ENCODE measurements around the gene TST. TPM values are rescaled to one million over a fixed set of nuclear protein-coding genes. Genes with fewer than 3 reads are reported as not detected.

TST gene
- total RNA-seq, 4 donors from 2014 or later = 47.9 to 114 (median 62.5) TPM

- H3K4me3 ChIP-seq (ENCODE audit: low read depth, poor library complexity, severe bottlenecking) = no peak overlapping the region
- TF ChIP-seq, protein P1, sequence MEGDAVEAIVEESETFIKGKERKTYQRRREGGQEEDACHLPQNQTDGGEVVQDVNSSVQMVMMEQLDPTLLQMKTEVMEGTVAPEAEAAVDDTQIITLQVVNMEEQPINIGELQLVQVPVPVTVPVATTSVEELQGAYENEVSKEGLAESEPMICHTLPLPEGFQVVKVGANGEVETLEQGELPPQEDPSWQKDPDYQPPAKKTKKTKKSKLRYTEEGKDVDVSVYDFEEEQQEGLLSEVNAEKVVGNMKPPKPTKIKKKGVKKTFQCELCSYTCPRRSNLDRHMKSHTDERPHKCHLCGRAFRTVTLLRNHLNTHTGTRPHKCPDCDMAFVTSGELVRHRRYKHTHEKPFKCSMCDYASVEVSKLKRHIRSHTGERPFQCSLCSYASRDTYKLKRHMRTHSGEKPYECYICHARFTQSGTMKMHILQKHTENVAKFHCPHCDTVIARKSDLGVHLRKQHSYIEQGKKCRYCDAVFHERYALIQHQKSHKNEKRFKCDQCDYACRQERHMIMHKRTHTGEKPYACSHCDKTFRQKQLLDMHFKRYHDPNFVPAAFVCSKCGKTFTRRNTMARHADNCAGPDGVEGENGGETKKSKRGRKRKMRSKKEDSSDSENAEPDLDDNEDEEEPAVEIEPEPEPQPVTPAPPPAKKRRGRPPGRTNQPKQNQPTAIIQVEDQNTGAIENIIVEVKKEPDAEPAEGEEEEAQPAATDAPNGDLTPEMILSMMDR (IDR thresholded peaks at IDR 0.05) = no peak
- TF ChIP-seq POLR2A (IDR thresholded peaks at IDR 0.05) = no peak
- no peak for DNase-seq (ENCODE audit: low spot score in 2 of 2)
- intact Hi-C loops (cut with DNase I; ENCODE audit: low total_unique reads) = loop anchor here (10.0 kb wide), 1 partner anchor 201 kb away; no protein-coding TSS in a partner anchor
- 58 to 59% methylated on average over 10 of the region's 10 CpGs for WGBS, 2 donors
Observed at GRCh38 chr22:36985211-36985889, 33.9 kb downstream of the TST start.

- no peak overlapping the region for H3K4me3 ChIP-seq (ENCODE audit: low read depth, poor library complexity, severe bottlenecking)
- intact Hi-C loops (cut with DNase I; ENCODE audit: low total_unique reads) = loop anchor here (5.0 to 10.0 kb wide), 2 partner anchors 125 to 197 kb away; no protein-coding TSS in a partner anchor
- 66 to 83% methylated on average over 5 of the region's 5 CpGs for WGBS, 2 donors
- TF ChIP-seq POLR2A (IDR thresholded peaks at IDR 0.05) = no peak
- TF ChIP-seq, protein P1 (IDR thresholded peaks at IDR 0.05) = no peak
- DNase-seq (ENCODE audit: low spot score in 2 of 2) = peak in 1 of 2 donors; percentile 60
Observed at GRCh38 chr22:36982136-36982535, 37.1 kb downstream of the TST start.

- WGBS, 2 donors = 66 to 70% methylated on average over 16 of the region's 16 CpGs
- no peak for TF ChIP-seq POLR2A (IDR thresholded peaks at IDR 0.05)
- TF ChIP-seq, protein P1 (IDR thresholded peaks at IDR 0.05) = no peak
- intact Hi-C loops (cut with DNase I; ENCODE audit: low total_unique reads) = loop anchor here (5.0 to 10.0 kb wide), 2 partner anchors 124 to 197 kb away; no protein-coding TSS in a partner anchor
- peak in 1 of 2 donors; percentile 81 for DNase-seq (ENCODE audit: low spot score in 2 of 2)
- no peak overlapping the region for H3K4me3 ChIP-seq (ENCODE audit: low read depth, poor library complexity, severe bottlenecking)
Observed at GRCh38 chr22:36981247-36981775, 37.9 kb downstream of the TST start.

GRCh38 chr22:36979016-36979910, 40.0 kb downstream of the TST start:
- H3K4me3 ChIP-seq (ENCODE audit: low read depth, poor library complexity, severe bottlenecking) = no peak overlapping the region
- intact Hi-C loops (cut with DNase I; ENCODE audit: low total_unique reads) = no loop called here
- TF ChIP-seq, protein P1 (IDR thresholded peaks at IDR 0.05) = no peak
- TF ChIP-seq POLR2A (IDR thresholded peaks at IDR 0.05) = no peak
- DNase-seq (ENCODE audit: low spot score in 2 of 2) = peak in 1 of 2 donors; percentile 63
- WGBS, 2 donors = 87 to 92% methylated on average over 13 of the region's 13 CpGs

DNA sequence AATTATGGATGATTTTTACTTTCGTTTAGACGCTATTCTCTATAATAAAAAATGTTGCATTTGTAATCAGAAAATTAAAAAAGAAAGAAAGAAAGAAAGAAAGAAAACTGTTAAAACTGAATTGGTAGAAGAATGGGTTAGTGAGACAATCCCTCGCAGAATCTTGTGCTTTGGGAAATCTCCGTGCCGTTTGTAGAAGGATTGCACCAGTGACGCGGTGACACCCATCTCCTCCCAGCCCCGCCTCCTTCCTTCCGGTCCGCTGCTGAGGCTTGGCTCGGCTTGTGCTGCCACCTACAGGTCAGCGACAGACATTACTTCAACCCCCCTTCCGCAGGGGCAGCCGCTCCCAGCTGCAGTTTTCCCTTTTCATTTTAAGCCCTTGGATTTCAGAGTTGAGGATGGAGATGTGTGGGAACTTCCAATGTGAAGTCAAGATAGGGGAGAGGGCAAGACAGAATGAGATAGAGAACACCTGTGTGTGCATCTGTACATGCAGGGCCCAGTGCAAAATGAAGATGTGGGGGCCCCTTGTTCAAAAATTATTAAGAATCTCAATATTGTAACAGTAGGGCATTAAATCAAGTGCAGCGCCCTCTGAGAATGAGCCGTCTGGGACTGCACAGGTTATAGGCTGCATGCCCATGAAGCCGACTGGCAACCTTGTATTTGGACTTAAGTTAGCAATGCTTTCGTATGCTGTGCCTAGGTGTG, 41.1 kb downstream of the TST start:
- WGBS, 2 donors = 10 to 12% methylated on average over 18 of the region's 18 CpGs
- intact Hi-C loops (cut with DNase I; ENCODE audit: low total_unique reads) = no loop called here

More for the DNA sequence above, 41.1 kb downstream of the TST start:
- DNase-seq (ENCODE audit: low spot score in 2 of 2) = peak; percentile 87 to 98
- TF ChIP-seq, protein P1 (IDR thresholded peaks at IDR 0.05) = peak in 2 of 3 donors; percentile 54 to 64
- no peak for TF ChIP-seq POLR2A (IDR thresholded peaks at IDR 0.05)
- no peak overlapping the region for H3K4me3 ChIP-seq (ENCODE audit: low read depth, poor library complexity, severe bottlenecking)
